ENCODE results near the gene LYSMD2. TPM values are rescaled to one million over a fixed set of nuclear protein-coding genes. Genes with fewer than 3 reads are reported as not detected.

The LYSMD2 gene
- total RNA-seq, 1 donor from 2014 or later, result not detected

GRCh38 chr15:51718219-51718618 is 19.2 kb downstream of the LYSMD2 start:
- no peaks in the 10 kb centered on the region for H3K27me3 ChIP-seq
- Mint-ChIP-seq H3K4me3 (no peak overlapping the region), H3K27me3 (ENCODE audit: insufficient read depth, low read depth) (no peaks in the 10 kb centered on the region), H3K36me3 (no peaks in the 10 kb centered on the region), H3K27ac (no peak overlapping the region), H3K4me1 (peaks cover 10% of the 10 kb centered on the region), H3K9me3 (no peaks in the 10 kb centered on the region)
- H3K4me1 ChIP-seq, result peaks cover 9% of the 10 kb centered on the region
- no peak for TF ChIP-seq CTCF (IDR thresholded peaks at IDR 0.05)
- no peak for TF ChIP-seq EZH2phosphoT487 (IDR thresholded peaks at IDR 0.05)
- no peak for TF ChIP-seq EZH2 (IDR thresholded peaks at IDR 0.05)
- H2AFZ ChIP-seq (replicated peaks), result no peak overlapping the region
- DNase-seq (ENCODE audit: low spot score), result peak; percentile 54
- no peak overlapping the region for H3K4me2 ChIP-seq
- H3K27ac ChIP-seq, result no peak overlapping the region
- H3F3A ChIP-seq (ENCODE audit: low read depth), result no peaks in the 10 kb centered on the region
- H3K9ac ChIP-seq, result no peak overlapping the region
- H4K20me1 ChIP-seq (ENCODE audit: low read depth), result no peaks in the 10 kb centered on the region
- H3K36me3 ChIP-seq, result no peaks in the 10 kb centered on the region
- no peaks in the 10 kb centered on the region for H3K79me2 ChIP-seq (ENCODE audit: low read depth)
- no peak overlapping the region for H3K4me3 ChIP-seq
- H3K9me3 ChIP-seq (ENCODE audit: low read depth), result no peaks in the 10 kb centered on the region

GRCh38 chr15:51714911-51715310 is 22.5 kb downstream of the LYSMD2 start:
- Mint-ChIP-seq H3K27me3 (ENCODE audit: insufficient read depth, low read depth) (no peaks in the 10 kb centered on the region), H3K27ac (no peak overlapping the region)
- no peaks in the 10 kb centered on the region for H3K36me3 ChIP-seq

GRCh38 chr15:51714162-51714561 is 23.3 kb downstream of the LYSMD2 start:
- Histone ChIP-seq H3K9ac (no peak overlapping the region), H2AFZ (replicated peaks) (no peak overlapping the region), H3K9me3 (ENCODE audit: low read depth) (no peaks in the 10 kb centered on the region), H3K27ac (no peak overlapping the region), H4K20me1 (ENCODE audit: low read depth) (no peaks in the 10 kb centered on the region), H3K36me3 (no peaks in the 10 kb centered on the region), H3K4me2 (no peak overlapping the region), H3K4me1 (peaks cover 9% of the 10 kb centered on the region), H3F3A (ENCODE audit: low read depth) (no peaks in the 10 kb centered on the region), H3K27me3 (no peaks in the 10 kb centered on the region), H3K79me2 (ENCODE audit: low read depth) (no peaks in the 10 kb centered on the region), H3K4me3 (no peak overlapping the region)
- Mint-ChIP-seq H3K4me3 (no peak overlapping the region), H3K9me3 (no peaks in the 10 kb centered on the region), H3K27me3 (ENCODE audit: insufficient read depth, low read depth) (no peaks in the 10 kb centered on the region), H3K27ac (no peak overlapping the region), H3K4me1 (peaks cover 10% of the 10 kb centered on the region), H3K36me3 (no peaks in the 10 kb centered on the region)
- DNase-seq (ENCODE audit: low spot score), result no peak
- TF ChIP-seq EZH2phosphoT487 (IDR thresholded peaks at IDR 0.05) (no peak), CTCF (IDR thresholded peaks at IDR 0.05) (no peak), EZH2 (IDR thresholded peaks at IDR 0.05) (no peak)

More at GRCh38 chr15:51714911-51715310, 22.5 kb downstream of the LYSMD2 start:
- DNase-seq (ENCODE audit: low spot score), result no peak
- TF ChIP-seq CTCF (IDR thresholded peaks at IDR 0.05), result no peak
- no peak for TF ChIP-seq EZH2 (IDR thresholded peaks at IDR 0.05)
- no peak for TF ChIP-seq EZH2phosphoT487 (IDR thresholded peaks at IDR 0.05)
- Mint-ChIP-seq H3K4me1 (peaks cover 10% of the 10 kb centered on the region), H3K4me3 (no peak overlapping the region), H3K36me3 (no peaks in the 10 kb centered on the region), H3K9me3 (no peaks in the 10 kb centered on the region)
- no peaks in the 10 kb centered on the region for H3K9me3 ChIP-seq (ENCODE audit: low read depth)
- no peak overlapping the region for H3K4me3 ChIP-seq
- no peaks in the 10 kb centered on the region for H3K79me2 ChIP-seq (ENCODE audit: low read depth)
- H3K27me3 ChIP-seq, result no peaks in the 10 kb centered on the region
- no peaks in the 10 kb centered on the region for H3F3A ChIP-seq (ENCODE audit: low read depth)
- no peaks in the 10 kb centered on the region for H4K20me1 ChIP-seq (ENCODE audit: low read depth)
- H3K9ac ChIP-seq, result no peak overlapping the region
- no peak overlapping the region for H3K4me2 ChIP-seq
- no peak overlapping the region for H3K27ac ChIP-seq
- no peak overlapping the region for H2AFZ ChIP-seq (replicated peaks)
- H3K4me1 ChIP-seq, result peaks cover 9% of the 10 kb centered on the region

All from neural progenitor cell (in vitro differentiated cells).